GM12878 (cell line): ENCODE data around the gene PRKAR2B. TPM values are rescaled to one million over a fixed set of nuclear protein-coding genes. Genes with fewer than 3 reads are reported as not detected.

Experiments used
- ATF7 ChIP-seq: fragments of 450-650 bp; IDR thresholded peaks from 2 replicates; pipeline ENCODE4 v1.6.1; 2016; ENCODE audit warnings: low read depth, mild to moderate bottlenecking
- CEBPB ChIP-seq, 2 experiments: fragments of 150-350 bp in 1 of 2; IDR thresholded peaks; 2 replicates each; pipeline ENCODE4 v1.6.1; 2012 to 2014; ENCODE audit warnings: low read depth in 2 of 2, low read length in 2 of 2, borderline replicate concordance in 1 of 2, inconsistent platforms in 1 of 2
- CHD2 ChIP-seq: IDR thresholded peaks from 2 replicates; pipeline ENCODE4 v1.6.1; 2011; ENCODE audit warnings: low read depth, low read length, improper control_type of control experiment, borderline replicate concordance
- FOXK2 ChIP-seq: fragments of 450-650 bp; IDR thresholded peaks from 2 replicates; pipeline ENCODE4 v1.6.1; 2017; ENCODE audit warnings: mild to moderate bottlenecking, moderate library complexity
- HCFC1 ChIP-seq: fragments of 150-350 bp; IDR thresholded peaks from 2 replicates; pipeline ENCODE4 v1.6.1; 2014; ENCODE audit warnings: low read length
- NFYB ChIP-seq: IDR thresholded peaks from 2 replicates; pipeline ENCODE4 v1.6.1; 2011; ENCODE audit warnings: low read depth, mild to moderate bottlenecking, low read length, improper control_type of control experiment, moderate library complexity; ENCODE audit not compliant: insufficient read depth
- POU2F2 ChIP-seq: IDR thresholded peaks from 3 replicates; pipeline ENCODE4 v1.6.1; 2011; ENCODE audit warnings: low read depth, mild to moderate bottlenecking, low read length, borderline replicate concordance
- SMC3 ChIP-seq: IDR thresholded peaks from 2 replicates; pipeline ENCODE4 v1.6.1; 2011; ENCODE audit warnings: low read length, improper control_type of control experiment, borderline replicate concordance
- SP1 ChIP-seq: IDR thresholded peaks from one replicate; pipeline ENCODE4 v1.6.1; 2011; ENCODE audit warnings: low read depth, low read length
- TCF12 ChIP-seq: IDR thresholded peaks from 2 replicates; pipeline ENCODE4 v1.6.1; 2011; ENCODE audit warnings: low read depth, mild to moderate bottlenecking, low read length
- ZNF622 ChIP-seq: fragments of 450-650 bp; IDR thresholded peaks from 2 replicates; pipeline ENCODE4 v1.6.1; 2017; ENCODE audit warnings: mild to moderate bottlenecking, inconsistent platforms
- polyA plus RNA-seq, 11 experiments: library from polyadenylated mRNA; depleted of rRNA in 4 of 11; unstranded in 6 of 11; stranded (reverse) in 5 of 11; fragments of >200 nt; fragmentation: Nextera tagmentation in 4 of 11; fragmentation: Illumina TruSeq in 1 of 11; extraction: Ambion mirVana in 4 of 11; extraction: Trizol in 1 of 11; gene quantifications; 1 replicate in 1 of 11; 2 replicates in 10 of 11; pipeline versions ENCODE4 v1.2.1 to v1.2.3, GENCODE V29; 2011 to 2016; ENCODE audit warnings: inconsistent platforms in 2 of 11, missing spikeins in 2 of 11, low read depth in 1 of 11
- total RNA-seq, 4 experiments: library from RNA; depleted of rRNA in 3 of 4; stranded (reverse); fragments of >200 nt in 3 of 4; fragmentation: Illumina TruSeq in 1 of 4; extraction: Trizol in 1 of 4; gene quantifications; 2 replicates each; pipeline versions ENCODE4 v1.2.1 to v1.2.3, GENCODE V29; 2013 to 2021
- TF ChIP-seq, protein P1 (sequence below): IDR thresholded peaks from 2 replicates; pipeline ENCODE4 v1.6.1; 2012; ENCODE audit warnings: mild to moderate bottlenecking, low read depth, low read length

Gene PRKAR2B
- total and polyA plus RNA-seq, 10 of the 15 experiments (the other 5 are each of a cell fraction or from before 2014, with no cell fraction given) = 0.01 to 0.18 (median 0.04) TPM; not detected in 4

DNA sequence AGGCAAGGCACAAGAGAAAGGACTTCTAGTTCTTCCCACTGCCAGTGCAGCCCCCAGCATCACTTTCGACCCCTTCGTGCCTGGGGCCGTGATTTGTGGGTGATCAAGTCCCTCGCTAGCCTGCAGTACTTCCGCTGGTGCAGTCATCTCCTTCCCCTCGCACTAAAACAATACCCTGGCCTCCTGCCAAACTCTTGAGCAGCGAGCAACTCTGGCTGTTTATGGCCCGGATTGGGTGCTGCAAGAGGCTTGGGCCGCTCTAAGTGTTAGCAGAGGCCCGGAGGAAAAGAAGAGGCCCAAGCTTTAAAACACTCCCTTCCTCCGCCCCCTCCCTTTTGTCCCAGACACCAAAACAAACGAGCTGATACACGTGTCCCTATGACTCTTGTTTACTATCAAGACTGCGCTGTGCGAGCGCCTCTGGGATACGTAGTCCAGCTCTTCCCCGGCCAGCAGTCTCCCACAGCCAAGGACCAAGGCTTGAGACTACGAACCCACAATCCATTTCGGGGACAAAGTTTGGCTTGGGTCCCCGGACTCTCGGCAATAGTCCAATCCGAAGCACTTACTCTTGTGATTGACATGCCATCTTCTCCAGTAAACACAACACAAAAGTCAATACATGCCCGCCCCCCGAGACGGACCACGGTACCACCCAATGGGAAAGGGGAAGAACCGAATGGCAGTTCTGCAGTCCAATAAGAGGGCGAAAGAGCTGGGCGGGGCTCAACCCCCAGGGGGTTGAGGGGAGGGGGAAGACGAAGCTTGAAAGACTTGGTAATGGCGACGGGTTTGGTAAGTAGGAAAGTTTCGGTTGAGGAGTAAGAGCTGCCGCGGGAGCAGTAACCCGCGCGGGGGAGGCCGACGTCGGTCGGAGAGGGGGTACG, 124.0 kb downstream of the PRKAR2B start, which contains the start of gene HBP1 (continued):
- TF ChIP-seq, protein P1, sequence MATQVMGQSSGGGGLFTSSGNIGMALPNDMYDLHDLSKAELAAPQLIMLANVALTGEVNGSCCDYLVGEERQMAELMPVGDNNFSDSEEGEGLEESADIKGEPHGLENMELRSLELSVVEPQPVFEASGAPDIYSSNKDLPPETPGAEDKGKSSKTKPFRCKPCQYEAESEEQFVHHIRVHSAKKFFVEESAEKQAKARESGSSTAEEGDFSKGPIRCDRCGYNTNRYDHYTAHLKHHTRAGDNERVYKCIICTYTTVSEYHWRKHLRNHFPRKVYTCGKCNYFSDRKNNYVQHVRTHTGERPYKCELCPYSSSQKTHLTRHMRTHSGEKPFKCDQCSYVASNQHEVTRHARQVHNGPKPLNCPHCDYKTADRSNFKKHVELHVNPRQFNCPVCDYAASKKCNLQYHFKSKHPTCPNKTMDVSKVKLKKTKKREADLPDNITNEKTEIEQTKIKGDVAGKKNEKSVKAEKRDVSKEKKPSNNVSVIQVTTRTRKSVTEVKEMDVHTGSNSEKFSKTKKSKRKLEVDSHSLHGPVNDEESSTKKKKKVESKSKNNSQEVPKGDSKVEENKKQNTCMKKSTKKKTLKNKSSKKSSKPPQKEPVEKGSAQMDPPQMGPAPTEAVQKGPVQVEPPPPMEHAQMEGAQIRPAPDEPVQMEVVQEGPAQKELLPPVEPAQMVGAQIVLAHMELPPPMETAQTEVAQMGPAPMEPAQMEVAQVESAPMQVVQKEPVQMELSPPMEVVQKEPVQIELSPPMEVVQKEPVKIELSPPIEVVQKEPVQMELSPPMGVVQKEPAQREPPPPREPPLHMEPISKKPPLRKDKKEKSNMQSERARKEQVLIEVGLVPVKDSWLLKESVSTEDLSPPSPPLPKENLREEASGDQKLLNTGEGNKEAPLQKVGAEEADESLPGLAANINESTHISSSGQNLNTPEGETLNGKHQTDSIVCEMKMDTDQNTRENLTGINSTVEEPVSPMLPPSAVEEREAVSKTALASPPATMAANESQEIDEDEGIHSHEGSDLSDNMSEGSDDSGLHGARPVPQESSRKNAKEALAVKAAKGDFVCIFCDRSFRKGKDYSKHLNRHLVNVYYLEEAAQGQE = no peak
- TF ChIP-seq FOXK2 = peak; percentile 97
- TF ChIP-seq TCF12 = 0 out of 2 replicates have a peak, but pooled peaks have one; percentile 15
- peak; percentile 98 for TF ChIP-seq HCFC1
- TF ChIP-seq SP1 = peak; percentile 100
- TF ChIP-seq NFYB = peak; percentile 89
- peak; percentile 33; the same call in 1 of the 3 replicates for TF ChIP-seq POU2F2
- no peak for TF ChIP-seq ZNF622
- TF ChIP-seq ATF7 = peak; percentile 69; the same call in 1 of the 2 replicates
- TF ChIP-seq CHD2 = peak; percentile 97
- TF ChIP-seq SMC3 = no peak
- no peak for TF ChIP-seq CEBPB (IDR thresholded peaks at IDR 0.05; ENCODE audit: borderline replicate concordance in 1 of 2, low read depth in 2 of 2, low read length in 2 of 2)
- TF ChIP-seq, all 136 proteins: peak for 57
